HepG2 (cell line): Measurements from ENCODE around the gene MRPS10. TPM values are rescaled to one million over a fixed set of nuclear protein-coding genes. Genes with fewer than 3 reads are reported as not detected.

Experiments
- TFDP2 ChIP-seq: sonication (generic); formaldehyde crosslinking; IDR thresholded peaks from 2 replicates; pipeline ENCODE4 v1.4.0; 2020; ENCODE audit warnings: missing genetic modification reagents
- ZKSCAN8 ChIP-seq: IDR thresholded peaks from 2 replicates; pipeline ENCODE4 v1.6.1; 2016; ENCODE audit warnings: borderline replicate concordance, missing genetic modification reagents, missing compliant biosample characterization
- ZNF136 ChIP-seq: sonication (generic); formaldehyde crosslinking; IDR thresholded peaks from 2 replicates; pipeline ENCODE4 v1.8.1; 2022; ENCODE audit warnings: low read depth, mild to moderate bottlenecking, moderate library complexity, missing genetic modification reagents
- ZNF546 ChIP-seq: sonication (generic); formaldehyde crosslinking; conservative IDR thresholded peaks from 2 replicates; pipeline ENCODE4 v1.8.1; 2023; ENCODE audit warnings: mild to moderate bottlenecking, missing genetic modification reagents
- ZNF589 ChIP-seq: sonication (generic); formaldehyde crosslinking; conservative IDR thresholded peaks from 2 replicates; pipeline ENCODE4 v1.8.0; 2022; ENCODE audit warnings: mild to moderate bottlenecking, moderate library complexity, missing genetic modification reagents
- polyA plus RNA-seq, 8 experiments: library from polyadenylated mRNA; depleted of rRNA in 3 of 8; stranded (reverse) in 7 of 8; unstranded in 1 of 8; fragments of >200 nt; fragmentation: Illumina TruSeq in 4 of 8; extraction: Trizol in 4 of 8; gene quantifications; 2 replicates each; pipeline versions ENCODE4 v1.2.1 to v1.2.3, GENCODE V29; 2011 to 2016; ENCODE audit warnings: low read depth in 4 of 8, missing spikeins in 1 of 8, mixed read lengths in 1 of 8; ENCODE audit not compliant: insufficient read depth in 1 of 8
- total RNA-seq, 5 experiments: library from RNA; depleted of rRNA; stranded (reverse); fragments of >200 nt; fragmentation: Illumina TruSeq; extraction: Trizol; gene quantifications; 2 replicates each; pipeline ENCODE4 v1.2.3, GENCODE V29; 2016; ENCODE audit warnings: low read depth in 1 of 5
- TF ChIP-seq, protein P1 (sequence below): sonication (generic); formaldehyde crosslinking; IDR thresholded peaks from 2 replicates; pipeline ENCODE4 v1.5.0; 2020; ENCODE audit warnings: missing genetic modification reagents, mild to moderate bottlenecking, borderline replicate concordance
- TF ChIP-seq, protein P2 (sequence below): sonication (generic); formaldehyde crosslinking; IDR thresholded peaks from 2 replicates; pipeline ENCODE4 v1.4.0; 2020; ENCODE audit warnings: missing genetic modification reagents, borderline replicate concordance

MRPS10 gene
- total and polyA plus RNA-seq, 2 of the 13 experiments (the other 11 are each of a cell fraction or from before 2014, with no cell fraction given), result 31.7 to 54.6 TPM

GRCh38 chr6:42217519-42218367 is at the start of gene MRPS10 (continued):
- TF ChIP-seq, protein P1, sequence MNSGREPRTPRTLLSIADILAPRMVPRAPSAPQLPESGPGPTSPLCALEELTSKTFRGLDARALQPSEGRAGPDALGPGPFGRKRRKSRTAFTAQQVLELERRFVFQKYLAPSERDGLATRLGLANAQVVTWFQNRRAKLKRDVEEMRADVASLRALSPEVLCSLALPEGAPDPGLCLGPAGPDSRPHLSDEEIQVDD (CRISPR knock-in tag), result no peak
- TF ChIP-seq ZNF546, result 0 out of 2 replicates have a peak, but pooled peaks have one; percentile 18
- no peak for TF ChIP-seq ZNF136 (CRISPR knock-in tag)
- TF ChIP-seq, protein P2, sequence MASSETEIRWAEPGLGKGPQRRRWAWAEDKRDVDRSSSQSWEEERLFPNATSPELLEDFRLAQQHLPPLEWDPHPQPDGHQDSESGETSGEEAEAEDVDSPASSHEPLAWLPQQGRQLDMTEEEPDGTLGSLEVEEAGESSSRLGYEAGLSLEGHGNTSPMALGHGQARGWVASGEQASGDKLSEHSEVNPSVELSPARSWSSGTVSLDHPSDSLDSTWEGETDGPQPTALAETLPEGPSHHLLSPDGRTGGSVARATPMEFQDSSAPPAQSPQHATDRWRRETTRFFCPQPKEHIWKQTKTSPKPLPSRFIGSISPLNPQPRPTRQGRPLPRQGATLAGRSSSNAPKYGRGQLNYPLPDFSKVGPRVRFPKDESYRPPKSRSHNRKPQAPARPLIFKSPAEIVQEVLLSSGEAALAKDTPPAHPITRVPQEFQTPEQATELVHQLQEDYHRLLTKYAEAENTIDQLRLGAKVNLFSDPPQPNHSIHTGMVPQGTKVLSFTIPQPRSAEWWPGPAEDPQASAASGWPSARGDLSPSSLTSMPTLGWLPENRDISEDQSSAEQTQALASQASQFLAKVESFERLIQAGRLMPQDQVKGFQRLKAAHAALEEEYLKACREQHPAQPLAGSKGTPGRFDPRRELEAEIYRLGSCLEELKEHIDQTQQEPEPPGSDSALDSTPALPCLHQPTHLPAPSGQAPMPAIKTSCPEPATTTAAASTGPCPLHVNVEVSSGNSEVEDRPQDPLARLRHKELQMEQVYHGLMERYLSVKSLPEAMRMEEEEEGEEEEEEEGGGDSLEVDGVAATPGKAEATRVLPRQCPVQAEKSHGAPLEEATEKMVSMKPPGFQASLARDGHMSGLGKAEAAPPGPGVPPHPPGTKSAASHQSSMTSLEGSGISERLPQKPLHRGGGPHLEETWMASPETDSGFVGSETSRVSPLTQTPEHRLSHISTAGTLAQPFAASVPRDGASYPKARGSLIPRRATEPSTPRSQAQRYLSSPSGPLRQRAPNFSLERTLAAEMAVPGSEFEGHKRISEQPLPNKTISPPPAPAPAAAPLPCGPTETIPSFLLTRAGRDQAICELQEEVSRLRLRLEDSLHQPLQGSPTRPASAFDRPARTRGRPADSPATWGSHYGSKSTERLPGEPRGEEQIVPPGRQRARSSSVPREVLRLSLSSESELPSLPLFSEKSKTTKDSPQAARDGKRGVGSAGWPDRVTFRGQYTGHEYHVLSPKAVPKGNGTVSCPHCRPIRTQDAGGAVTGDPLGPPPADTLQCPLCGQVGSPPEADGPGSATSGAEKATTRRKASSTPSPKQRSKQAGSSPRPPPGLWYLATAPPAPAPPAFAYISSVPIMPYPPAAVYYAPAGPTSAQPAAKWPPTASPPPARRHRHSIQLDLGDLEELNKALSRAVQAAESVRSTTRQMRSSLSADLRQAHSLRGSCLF (CRISPR knock-in tag), result no peak; the same call in 1 of the 2 replicates
- peak; percentile 79; the same call in 1 of the 2 replicates for TF ChIP-seq ZKSCAN8 (CRISPR knock-in tag)
- 0 out of 2 replicates have a peak, but pooled peaks have one; percentile 23 for TF ChIP-seq ZNF589 (CRISPR knock-in tag)
- peak; percentile 61; the same call in 1 of the 2 replicates for TF ChIP-seq TFDP2 (CRISPR knock-in tag)
